Stimulated activated naive B cell treated with anti-CD40 and anti-IgM and Interleukin-4, amounts not matched to agents 10 μg/mL and 1 μg/mL and 100 μg/mL, for 72 hours (primary cell): ENCODE measurements around the gene RBMY1D.
"Not testable (repeated sequence)": the region's sequence is repeated elsewhere in the genome, so short reads cannot be mapped to it uniquely, and the experiment has no call there.

Experiments used
- ATAC-seq, 2 donors: fragments of 150-1000 bp; cut with Tn5 transposase; replicated peaks; 2 replicates each; pipeline ENCODE4 v1.10.0; 2021; ENCODE audit warnings: moderate library complexity in 1 of 2
- DNase-seq: peaks from one replicate; pipeline ENCODE4 v3.0.0; 2021
- H3K27ac Mint-ChIP-seq: one replicate; pipeline ENCODE4 v1.8.0; 2022; ENCODE audit warnings: mild to moderate bottlenecking, mixed read lengths
- H3K27me3 Mint-ChIP-seq, 2 donors: one replicate each; pipeline ENCODE4 v1.8.0; 2022; ENCODE audit warnings: mixed read lengths in 2 of 2
- H3K36me3 Mint-ChIP-seq, 2 donors: one replicate each; pipeline ENCODE4 v1.8.0; 2022; ENCODE audit warnings: mixed read lengths in 2 of 2, mild to moderate bottlenecking in 1 of 2
- H3K4me1 Mint-ChIP-seq, 2 donors: one replicate each; pipeline ENCODE4 v1.8.0; 2022; ENCODE audit warnings: mixed read lengths in 2 of 2, mild to moderate bottlenecking in 1 of 2
- H3K4me3 Mint-ChIP-seq, 2 donors: one replicate each; pipeline ENCODE4 v1.8.0; 2022; ENCODE audit warnings: mild to moderate bottlenecking in 2 of 2, mixed read lengths in 2 of 2, moderate library complexity in 1 of 2
- H3K9me3 Mint-ChIP-seq, 2 donors: one replicate each; pipeline ENCODE4 v1.8.0; 2022; ENCODE audit warnings: mixed read lengths in 2 of 2, mild to moderate bottlenecking in 1 of 2

Gene RBMY1D

GRCh38 chrY:21894426-21894825 is at the start of gene RBMY1D:
Gene RBMY1D (minus strand): TSS chrY:21894526. CDS start chrY:21892513, 2,013 bp downstream.
- not testable (repeated sequence) for H3K4me3 Mint-ChIP-seq, ATAC-seq, H3K9me3 Mint-ChIP-seq, H3K27ac Mint-ChIP-seq, H3K4me1 Mint-ChIP-seq, H3K36me3 Mint-ChIP-seq, DNase-seq, H3K27me3 Mint-ChIP-seq

- not testable (repeated sequence) for H3K27me3 Mint-ChIP-seq, H3K4me1 Mint-ChIP-seq, H3K4me3 Mint-ChIP-seq, H3K36me3 Mint-ChIP-seq, DNase-seq, H3K9me3 Mint-ChIP-seq, ATAC-seq, H3K27ac Mint-ChIP-seq
Measured at GRCh38 chrY:21917932-21918331, 23.6 kb upstream of the RBMY1D start, which contains the start of gene RBMY1E. Gene RBMY1E (minus strand): TSS chrY:21918032. CDS start chrY:21916054, 1,978 bp downstream.

- not testable (repeated sequence) for H3K9me3 Mint-ChIP-seq, DNase-seq
- ATAC-seq: peak in 1 of 2 donors; percentile 82
Measured at GRCh38 chrY:21869407-21870076, 24.8 kb downstream of the RBMY1D start.

GRCh38 chrY:21845481-21845880 is 48.8 kb downstream of the RBMY1D start:
- Mint-ChIP-seq H3K9me3 (no peaks in the 10 kb centered on the region), H3K4me3 (no peak overlapping the region), H3K27ac (no peak overlapping the region), H3K27me3 (no peaks in the 10 kb centered on the region), H3K36me3 (no peaks in the 10 kb centered on the region), H3K4me1 (no peaks in the 10 kb centered on the region)
- DNase-seq (no peak), ATAC-seq (no peak)

More at GRCh38 chrY:21869407-21870076, 24.8 kb downstream of the RBMY1D start:
- not testable (repeated sequence) for H3K4me3 Mint-ChIP-seq, H3K27me3 Mint-ChIP-seq, H3K36me3 Mint-ChIP-seq, H3K4me1 Mint-ChIP-seq, H3K27ac Mint-ChIP-seq

GRCh38 chrY:21842090-21842489 is 52.2 kb downstream of the RBMY1D start:
- ATAC-seq (no peak), DNase-seq (no peak)
- no peak overlapping the region for H3K27ac Mint-ChIP-seq
- no peaks in the 10 kb centered on the region for H3K9me3 Mint-ChIP-seq
- H3K27me3 Mint-ChIP-seq: no peaks in the 10 kb centered on the region
- no peaks in the 10 kb centered on the region for H3K36me3 Mint-ChIP-seq
- no peak overlapping the region for H3K4me3 Mint-ChIP-seq
- no peaks in the 10 kb centered on the region for H3K4me1 Mint-ChIP-seq

- DNase-seq (no peak), ATAC-seq (no peak)
- Mint-ChIP-seq H3K4me1 (no peaks in the 10 kb centered on the region), H3K4me3 (no peak overlapping the region), H3K36me3 (no peaks in the 10 kb centered on the region), H3K27me3 (no peaks in the 10 kb centered on the region), H3K9me3 (no peaks in the 10 kb centered on the region), H3K27ac (no peak overlapping the region)
Measured at GRCh38 chrY:21839489-21839888, 54.8 kb downstream of the RBMY1D start.

GRCh38 chrY:21836343-21836742 is 58.0 kb downstream of the RBMY1D start:
- Mint-ChIP-seq H3K27ac (no peak overlapping the region), H3K4me1 (no peaks in the 10 kb centered on the region), H3K9me3 (no peaks in the 10 kb centered on the region), H3K36me3 (no peaks in the 10 kb centered on the region), H3K4me3 (no peak overlapping the region), H3K27me3 (no peaks in the 10 kb centered on the region)
- ATAC-seq (no peak), DNase-seq (no peak)

- Mint-ChIP-seq H3K27ac (no peak overlapping the region), H3K4me3 (no peak overlapping the region), H3K9me3 (no peaks in the 10 kb centered on the region), H3K36me3 (no peaks in the 10 kb centered on the region), H3K4me1 (no peaks in the 10 kb centered on the region), H3K27me3 (no peaks in the 10 kb centered on the region)
- DNase-seq: no peak
- no peak for ATAC-seq
Measured at GRCh38 chrY:21835052-21835451, 59.3 kb downstream of the RBMY1D start.
